PC-3 (cell line): ENCODE measurements around the gene PPP1R3E. TPM values are rescaled to one million over a fixed set of nuclear protein-coding genes. Genes with fewer than 3 reads are reported as not detected.
"Not testable (repeated sequence)": the region's sequence is repeated elsewhere in the genome, so short reads cannot be mapped to it uniquely, and the experiment has no call there.

Experiments used
- ATAC-seq: fragments of 200-7000 bp; cut with Tn5 transposase; 2 replicates; pipeline ENCODE4 v1.9.1; 2020; ENCODE audit warnings: mild to moderate bottlenecking, moderate library complexity
- BruUV-seq: library from RNA; stranded (reverse); fragments of 400-500 nt; replicated peaks from 2 replicates; lab custom pipeline; 2021; lab: Mats Ljungman, UMichigan
- CTCF ChIA-PET: fragments of 300-600 bp; sonication (Branson Sonifier 250); formaldehyde crosslinking; loops from one replicate; lab custom pipeline; 2022; ENCODE audit warnings: antibody characterized with exemption; lab: Charles Lee
- POLR2A ChIA-PET: fragments of 300-600 bp; sonication (Branson Sonifier 250); formaldehyde crosslinking; loops from one replicate; lab custom pipeline; 2022; ENCODE audit warnings: antibody characterized with exemption; ENCODE audit not compliant: unreplicated experiment; lab: Charles Lee
- DNase-seq: peaks from one replicate; pipeline ENCODE4 v3.0.0-alpha.2; 2015
- H2AFZ ChIP-seq: fragments of 300-600 bp; sonication (generic); 2 replicates; pipeline ENCODE4 v1.6.0; 2016; ENCODE audit warnings: antibody characterized with exemption, low read length
- H3F3A ChIP-seq: fragments of 300-600 bp; sonication (generic); one replicate; pipeline ENCODE4 v1.6.0; 2017; ENCODE audit warnings: antibody characterized with exemption, low read length, control low read depth, mild to moderate bottlenecking; ENCODE audit not compliant: unreplicated experiment
- H3K27ac ChIP-seq: fragments of 300-600 bp; sonication (generic); 2 replicates; pipeline ENCODE4 v1.5.1; 2016; ENCODE audit warnings: mild to moderate bottlenecking, low read length
- H3K27me3 ChIP-seq: fragments of 300-600 bp; sonication (generic); 2 replicates; pipeline ENCODE4 v1.6.1; 2016; ENCODE audit warnings: low read length, mixed read lengths
- H3K36me3 ChIP-seq: fragments of 300-600 bp; sonication (generic); 2 replicates; pipeline ENCODE4 v1.6.1; 2016; ENCODE audit warnings: low read depth, mixed run types, low read length, mixed read lengths
- H3K4me1 ChIP-seq: fragments of 300-600 bp; sonication (generic); 2 replicates; pipeline ENCODE4 v1.5.1; 2016; ENCODE audit warnings: low read length; ENCODE audit not compliant: insufficient read depth
- H3K4me2 ChIP-seq: fragments of 300-600 bp; sonication (generic); 2 replicates; pipeline ENCODE4 v1.6.0; 2016; ENCODE audit warnings: low read length
- H3K4me3 ChIP-seq: fragments of 300-600 bp; sonication (generic); 2 replicates; pipeline ENCODE4 v1.5.1; 2016; ENCODE audit warnings: mild to moderate bottlenecking, low read length, mixed read lengths
- H3K79me2 ChIP-seq: fragments of 300-600 bp; sonication (generic); 2 replicates; pipeline ENCODE4 v1.6.1; 2017; ENCODE audit warnings: low read length, mixed read lengths
- H3K9ac ChIP-seq: fragments of 300-600 bp; sonication (generic); 2 replicates; pipeline ENCODE4 v1.6.0; 2016; ENCODE audit warnings: mild to moderate bottlenecking, low read length
- H3K9me2 ChIP-seq: fragments of 300-600 bp; sonication (generic); replicated peaks from 2 replicates; pipeline ENCODE4 v1.6.1; 2016; ENCODE audit warnings: mixed run types, low read length, mixed read lengths
- H3K9me3 ChIP-seq: fragments of 300-600 bp; sonication (generic); 2 replicates; pipeline ENCODE4 v1.6.1; 2016; ENCODE audit warnings: low read length, mixed read lengths
- H4K20me1 ChIP-seq: fragments of 300-600 bp; sonication (generic); 2 replicates; pipeline ENCODE4 v1.6.1; 2016; ENCODE audit warnings: low read length, mixed read lengths
- CTCF ChIP-seq: fragments of 300-600 bp; sonication (generic); conservative IDR thresholded peaks from 2 replicates; pipeline ENCODE4 v1.5.1; 2017; ENCODE audit warnings: antibody characterized with exemption, low read depth, mild to moderate bottlenecking, low read length
- EZH2 ChIP-seq: fragments of 300-600 bp; sonication (generic); IDR thresholded peaks from one replicate; pipeline ENCODE4 v1.6.1; 2017; ENCODE audit warnings: antibody characterized with exemption, mild to moderate bottlenecking, low read length; ENCODE audit not compliant: unreplicated experiment
- EZH2phosphoT487 ChIP-seq: fragments of 300-600 bp; sonication (generic); IDR thresholded peaks from 2 replicates; pipeline ENCODE4 v1.6.1; 2018; ENCODE audit warnings: mild to moderate bottlenecking, antibody characterized with exemption, low read length, borderline replicate concordance
- intact Hi-C: fragments of 100-400 bp; cut with micrococcal nuclease; formaldehyde crosslinking; loops from 2 replicates; pipeline ENCODE4 v1.9.0; 2023
- total RNA-seq: library from RNA; depleted of rRNA; stranded (reverse); fragments of >200 nt; gene quantifications from 2 replicates; pipeline ENCODE4 v1.2.3, GENCODE V29; 2014

The PPP1R3E gene
- total RNA-seq, 1 experiment from 2014 or later: 3.2 TPM

GRCh38 chr14:23275412-23275811, 27.2 kb downstream of the PPP1R3E start:
- H3K9me3 ChIP-seq: no peaks in the 10 kb centered on the region
- BruUV-seq: no TSS peak
- no peak overlapping the region for H3K4me2 ChIP-seq
- DNase-seq: no peak
- H3K27me3 ChIP-seq: no peaks in the 10 kb centered on the region
- H3K79me2 ChIP-seq: no peaks in the 10 kb centered on the region
- CTCF ChIA-PET: no interaction called here
- POLR2A ChIA-PET: no interaction called here
- intact Hi-C loops: no loop called here
- no peak overlapping the region for H3K9ac ChIP-seq
- TF ChIP-seq EZH2 (no peak), EZH2phosphoT487 (no peak), CTCF (no peak)
- no peak for ATAC-seq
- H4K20me1 ChIP-seq: no peaks in the 10 kb centered on the region
- H3K36me3 ChIP-seq: no peaks in the 10 kb centered on the region
- no peak overlapping the region for H3K4me3 ChIP-seq
- no peak overlapping the region for H2AFZ ChIP-seq
- H3K4me1 ChIP-seq: no peaks in the 10 kb centered on the region
- no peaks in the 10 kb centered on the region for H3K9me2 ChIP-seq
- H3F3A ChIP-seq: no peaks in the 10 kb centered on the region
- no peak overlapping the region for H3K27ac ChIP-seq

GRCh38 chr14:23269193-23269592, 33.5 kb downstream of the PPP1R3E start:
- Histone ChIP-seq H2AFZ (no peak overlapping the region), H3K4me2 (no peak overlapping the region), H3K27ac (no peak overlapping the region), H3K79me2 (no peaks in the 10 kb centered on the region), H3K4me3 (no peak overlapping the region), H3K9ac (no peak overlapping the region), H4K20me1 (no peaks in the 10 kb centered on the region), H3K9me3 (no peaks in the 10 kb centered on the region), H3K4me1 (no peaks in the 10 kb centered on the region), H3K9me2 (no peaks in the 10 kb centered on the region), H3F3A (no peaks in the 10 kb centered on the region), H3K36me3 (no peaks in the 10 kb centered on the region), H3K27me3 (0 out of 2 replicates have a peak, but pooled peaks cover 3% of the 10 kb centered on the region)
- POLR2A ChIA-PET: no interaction called here
- no peak for DNase-seq
- CTCF ChIA-PET: no interaction called here
- intact Hi-C loops: no loop called here
- no TSS peak for BruUV-seq
- TF ChIP-seq EZH2phosphoT487 (no peak), CTCF (no peak), EZH2 (no peak)
- no peak for ATAC-seq

GRCh38 chr14:23260849-23261248, 41.8 kb downstream of the PPP1R3E start:
- BruUV-seq, POLR2A ChIA-PET, H3K27ac ChIP-seq, H3K36me3 ChIP-seq, H3K9me3 ChIP-seq, H3K9ac ChIP-seq, H3K4me1 ChIP-seq, H3K4me2 ChIP-seq, H3K9me2 ChIP-seq, H3F3A ChIP-seq, intact Hi-C loops, H3K79me2 ChIP-seq, H3K4me3 ChIP-seq, H2AFZ ChIP-seq, CTCF ChIA-PET, DNase-seq, H4K20me1 ChIP-seq, ATAC-seq: not testable (repeated sequence)
- peaks cover 22% of the 10 kb centered on the region for H3K27me3 ChIP-seq
